ENCODE results near the gene DEFB128. TPM values are rescaled to one million over a fixed set of nuclear protein-coding genes. Genes with fewer than 3 reads are reported as not detected.

Gene DEFB128
- total RNA-seq, 3 donors from 2014 or later (not counting 1 experiment from before 2014, with no cell fraction given), result not detected

GRCh38 chr20:199996-200395 lies 10.5 kb upstream of the DEFB128 start:
- peaks cover 4% of the 10 kb centered on the region for H3K27me3 ChIP-seq (ENCODE audit: control insufficient read depth, insufficient read depth, low read length)
- no peaks in the 10 kb centered on the region for H3K36me3 ChIP-seq (ENCODE audit: control insufficient read depth, insufficient read depth, low read length)
- Mint-ChIP-seq H3K27me3 (ENCODE audit: low read depth in 2 of 2) (peaks cover 14 to 39% of the 10 kb centered on the region in 2 donors), H3K4me1 (no peaks in the 10 kb centered on the region), H3K27ac (no peak overlapping the region), H3K4me3 (no peak overlapping the region), H3K9me3 (peaks cover 0 to 2% of the 10 kb centered on the region in 2 donors), H3K36me3 (no peaks in the 10 kb centered on the region)
- no peaks in the 10 kb centered on the region for H3K9me3 ChIP-seq (ENCODE audit: control insufficient read depth, insufficient read depth, low read length)
- no peaks in the 10 kb centered on the region for H3K4me1 ChIP-seq (ENCODE audit: control insufficient read depth, insufficient read depth, low read length)
- TF ChIP-seq CTCF (IDR thresholded peaks at IDR 0.05), result no peak
- 46% methylated on average over 4 of the region's 4 CpGs for WGBS (ENCODE audit: insufficient coverage)
- ATAC-seq, result no peak
- no peak for DNase-seq
- H3K4me3 ChIP-seq (ENCODE audit: low read length), result no peak overlapping the region
- no peak overlapping the region for H3K27ac ChIP-seq (ENCODE audit: low read length)
- intact Hi-C loops (cut with micrococcal nuclease), result no loop called here

GRCh38 chr20:198225-198624 lies 8.7 kb upstream of the DEFB128 start:
- Mint-ChIP-seq H3K36me3 (no peaks in the 10 kb centered on the region), H3K27me3 (ENCODE audit: low read depth in 2 of 2) (peaks cover 14 to 39% of the 10 kb centered on the region in 2 donors), H3K4me1 (no peaks in the 10 kb centered on the region), H3K4me3 (no peak overlapping the region), H3K27ac (no peak overlapping the region), H3K9me3 (peaks cover 0 to 2% of the 10 kb centered on the region in 2 donors)
- no peak for TF ChIP-seq CTCF (IDR thresholded peaks at IDR 0.05)
- intact Hi-C loops (cut with micrococcal nuclease), result no loop called here
- 60% methylated on average over 1 of the region's 1 CpG for WGBS (ENCODE audit: insufficient coverage)
- H3K9me3 ChIP-seq (ENCODE audit: control insufficient read depth, insufficient read depth, low read length), result no peaks in the 10 kb centered on the region
- no peak overlapping the region for H3K27ac ChIP-seq (ENCODE audit: low read length)
- no peak for DNase-seq
- no peak for ATAC-seq
- no peaks in the 10 kb centered on the region for H3K36me3 ChIP-seq (ENCODE audit: control insufficient read depth, insufficient read depth, low read length)
- no peaks in the 10 kb centered on the region for H3K27me3 ChIP-seq (ENCODE audit: control insufficient read depth, insufficient read depth, low read length)
- H3K4me1 ChIP-seq (ENCODE audit: control insufficient read depth, insufficient read depth, low read length), result no peaks in the 10 kb centered on the region
- no peak overlapping the region for H3K4me3 ChIP-seq (ENCODE audit: low read length)

- peaks cover 35 to 88% of the 10 kb centered on the region in 2 donors for H3K27me3 Mint-ChIP-seq (ENCODE audit: low read depth in 2 of 2)
Measured at GRCh38 chr20:187733-188132, 1.8 kb downstream of the DEFB128 start.

More at GRCh38 chr20:187733-188132, 1.8 kb downstream of the DEFB128 start:
- WGBS (ENCODE audit: insufficient coverage), result 54% methylated on average over 2 of the region's 2 CpGs
- no peak for ATAC-seq
- no peaks in the 10 kb centered on the region for H3K9me3 Mint-ChIP-seq
- no peak overlapping the region for H3K27ac Mint-ChIP-seq
- no peak overlapping the region for H3K4me3 Mint-ChIP-seq
- no peaks in the 10 kb centered on the region for H3K36me3 ChIP-seq (ENCODE audit: control insufficient read depth, insufficient read depth, low read length)
- no peak overlapping the region for H3K27ac ChIP-seq (ENCODE audit: low read length)
- no peak overlapping the region for H3K4me3 ChIP-seq (ENCODE audit: low read length)
- H3K27me3 ChIP-seq (ENCODE audit: control insufficient read depth, insufficient read depth, low read length), result peaks cover 7% of the 10 kb centered on the region
- H3K36me3 Mint-ChIP-seq, result no peaks in the 10 kb centered on the region
- intact Hi-C loops (cut with micrococcal nuclease), result no loop called here
- no peaks in the 10 kb centered on the region for H3K4me1 ChIP-seq (ENCODE audit: control insufficient read depth, insufficient read depth, low read length)
- DNase-seq, result no peak
- no peak for TF ChIP-seq CTCF (IDR thresholded peaks at IDR 0.05)
- H3K9me3 ChIP-seq (ENCODE audit: control insufficient read depth, insufficient read depth, low read length), result no peaks in the 10 kb centered on the region
- H3K4me1 Mint-ChIP-seq, result no peaks in the 10 kb centered on the region
